RWPE2 (cell line): Measurements from ENCODE around the gene WNK1.

ENCODE experiments used
- ATAC-seq: fragments of 200-7000 bp; cut with Tn5 transposase; 3 replicates; pipeline ENCODE4 v1.9.1; 2021; ENCODE audit warnings: low read depth
- DNase-seq: peaks from one replicate; pipeline ENCODE4 v3.0.0-alpha.2; 2020; ENCODE audit warnings: low spot score
- H3K27ac ChIP-seq: fragments of 450-650 bp; 2 replicates; pipeline ENCODE4 v1.5.1; 2017; ENCODE audit warnings: mild to moderate bottlenecking; ENCODE audit not compliant: poor library complexity, severe bottlenecking
- H3K27me3 ChIP-seq: fragments of 250-450 bp; sonication (Bioruptor Pico); 2 replicates; pipeline ENCODE4 v1.5.1; 2021; ENCODE audit warnings: mild to moderate bottlenecking, moderate library complexity; ENCODE audit not compliant: insufficient read depth, poor library complexity, severe bottlenecking
- H3K36me3 ChIP-seq: fragments of 250-450 bp; sonication (Bioruptor Pico); 2 replicates; pipeline ENCODE4 v1.5.1; 2020; ENCODE audit warnings: low read depth, mild to moderate bottlenecking, moderate library complexity
- H3K4me1 ChIP-seq: fragments of 250-450 bp; sonication (Bioruptor Pico); 2 replicates; pipeline ENCODE4 v1.5.1; 2021; ENCODE audit warnings: mild to moderate bottlenecking, moderate library complexity; ENCODE audit not compliant: insufficient read depth, poor library complexity, severe bottlenecking
- H3K4me3 ChIP-seq: fragments of 250-450 bp; sonication (Bioruptor Pico); 2 replicates; pipeline ENCODE4 v1.5.1; 2021; ENCODE audit warnings: mild to moderate bottlenecking, moderate library complexity; ENCODE audit not compliant: severe bottlenecking
- H3K9me3 ChIP-seq: fragments of 250-450 bp; sonication (Bioruptor Pico); 2 replicates; pipeline ENCODE4 v1.5.1; 2021; ENCODE audit warnings: mild to moderate bottlenecking, moderate library complexity; ENCODE audit not compliant: severe bottlenecking
- TF ChIP-seq, protein P1 (sequence below): fragments of 450-650 bp; IDR thresholded peaks from one replicate; pipeline ENCODE4 v1.5.1; 2017; ENCODE audit warnings: mild to moderate bottlenecking, moderate library complexity; ENCODE audit not compliant: poor library complexity, severe bottlenecking

WNK1 gene

DNA sequence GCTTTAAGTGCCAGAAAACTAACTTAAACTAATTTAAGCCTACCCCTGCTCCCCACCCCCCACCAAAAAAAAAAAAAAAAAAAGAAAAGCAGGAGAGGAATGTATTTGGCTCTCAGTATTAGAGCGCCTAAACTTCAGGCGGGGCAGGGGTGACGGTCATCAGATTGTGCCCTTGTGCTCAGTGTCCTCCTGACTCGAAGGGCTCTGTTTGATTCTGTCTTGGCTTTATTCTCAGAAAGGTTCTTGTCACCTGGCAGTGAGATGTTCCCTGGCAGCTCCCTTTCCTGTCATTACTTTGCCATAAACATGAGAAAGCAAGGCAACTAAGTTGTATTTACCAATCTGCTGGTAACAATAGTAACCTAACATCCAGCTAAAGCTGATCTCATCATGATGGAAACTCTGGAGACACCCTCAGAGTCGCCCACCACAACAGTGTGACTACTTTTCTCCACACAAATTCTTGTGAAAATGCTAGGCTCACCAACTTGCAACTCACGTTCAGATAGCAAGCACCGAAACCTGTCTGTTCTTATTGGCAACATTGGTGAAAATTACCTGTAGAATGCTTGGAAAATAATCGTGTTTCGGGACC, 39.0 kb upstream of the WNK1 start:
- DNase-seq (no peak), ATAC-seq (no peak)
- Histone ChIP-seq H3K4me3 (no peak overlapping the region), H3K9me3 (no peaks in the 10 kb centered on the region), H3K27me3 (no peaks in the 10 kb centered on the region), H3K27ac (no peak overlapping the region), H3K4me1 (peaks cover 8% of the 10 kb centered on the region), H3K36me3 (no peaks in the 10 kb centered on the region)
- TF ChIP-seq, protein P1, sequence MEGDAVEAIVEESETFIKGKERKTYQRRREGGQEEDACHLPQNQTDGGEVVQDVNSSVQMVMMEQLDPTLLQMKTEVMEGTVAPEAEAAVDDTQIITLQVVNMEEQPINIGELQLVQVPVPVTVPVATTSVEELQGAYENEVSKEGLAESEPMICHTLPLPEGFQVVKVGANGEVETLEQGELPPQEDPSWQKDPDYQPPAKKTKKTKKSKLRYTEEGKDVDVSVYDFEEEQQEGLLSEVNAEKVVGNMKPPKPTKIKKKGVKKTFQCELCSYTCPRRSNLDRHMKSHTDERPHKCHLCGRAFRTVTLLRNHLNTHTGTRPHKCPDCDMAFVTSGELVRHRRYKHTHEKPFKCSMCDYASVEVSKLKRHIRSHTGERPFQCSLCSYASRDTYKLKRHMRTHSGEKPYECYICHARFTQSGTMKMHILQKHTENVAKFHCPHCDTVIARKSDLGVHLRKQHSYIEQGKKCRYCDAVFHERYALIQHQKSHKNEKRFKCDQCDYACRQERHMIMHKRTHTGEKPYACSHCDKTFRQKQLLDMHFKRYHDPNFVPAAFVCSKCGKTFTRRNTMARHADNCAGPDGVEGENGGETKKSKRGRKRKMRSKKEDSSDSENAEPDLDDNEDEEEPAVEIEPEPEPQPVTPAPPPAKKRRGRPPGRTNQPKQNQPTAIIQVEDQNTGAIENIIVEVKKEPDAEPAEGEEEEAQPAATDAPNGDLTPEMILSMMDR, result no peak

- no peak overlapping the region for H3K4me3 ChIP-seq
- no peak overlapping the region for H3K27ac ChIP-seq
- H3K9me3 ChIP-seq, result no peaks in the 10 kb centered on the region
- H3K27me3 ChIP-seq, result no peaks in the 10 kb centered on the region
- DNase-seq, result no peak
- TF ChIP-seq, protein P1, result no peak
- ATAC-seq, result no peak
- H3K36me3 ChIP-seq, result no peaks in the 10 kb centered on the region
- H3K4me1 ChIP-seq, result peaks cover 8% of the 10 kb centered on the region
These were observed 35.9 kb upstream of the WNK1 start for GRCh38 chr12:716506-716905.

GRCh38 chr12:718756-719102, 33.6 kb upstream of the WNK1 start:
- no peak for ATAC-seq
- H3K27ac ChIP-seq, result no peak overlapping the region
- no peaks in the 10 kb centered on the region for H3K4me1 ChIP-seq
- H3K9me3 ChIP-seq, result no peaks in the 10 kb centered on the region
- no peak for DNase-seq
- H3K36me3 ChIP-seq, result no peaks in the 10 kb centered on the region
- H3K4me3 ChIP-seq, result no peak overlapping the region
- H3K27me3 ChIP-seq, result no peaks in the 10 kb centered on the region
- TF ChIP-seq, protein P1, result no peak

DNA sequence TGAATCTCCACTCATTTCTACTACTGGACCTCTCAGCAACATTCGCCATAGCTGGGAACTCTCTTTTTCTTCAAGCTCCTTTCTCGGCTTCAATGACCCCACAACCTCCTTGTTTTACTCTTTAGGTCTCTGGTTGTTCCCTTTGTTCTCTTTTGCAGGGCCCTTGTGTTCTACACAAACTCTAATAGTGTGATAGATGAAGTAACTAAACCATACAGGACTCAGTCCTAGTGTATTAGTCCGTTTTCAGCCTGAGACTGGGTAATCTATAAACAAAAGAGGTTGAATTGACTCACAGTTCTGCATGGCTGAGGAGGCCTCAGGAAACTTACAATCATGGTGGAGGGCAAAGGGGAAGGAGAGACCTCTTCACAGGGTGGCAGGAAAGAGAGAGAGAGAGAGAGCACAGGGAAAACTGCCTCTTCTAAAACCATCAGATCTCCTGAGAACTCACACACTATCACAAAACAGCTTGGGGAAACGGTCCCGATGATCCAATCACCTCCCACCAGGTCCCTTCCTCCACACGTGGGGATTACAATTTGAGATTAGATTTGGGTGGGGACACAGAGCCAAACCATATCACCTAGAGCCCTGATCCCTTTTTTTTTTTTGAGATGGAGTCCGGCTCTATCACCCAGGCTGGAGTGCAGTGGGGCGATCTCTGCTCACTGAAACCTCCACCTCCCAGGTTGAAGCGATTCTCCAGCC, 32.0 kb upstream of the WNK1 start:
- H3K27me3 ChIP-seq, result no peaks in the 10 kb centered on the region
- H3K9me3 ChIP-seq, result no peaks in the 10 kb centered on the region
- TF ChIP-seq, protein P1, result no peak
- H3K36me3 ChIP-seq, result no peaks in the 10 kb centered on the region
- H3K4me1 ChIP-seq, result peaks cover 6% of the 10 kb centered on the region
- no peak overlapping the region for H3K4me3 ChIP-seq
- ATAC-seq (no peak), DNase-seq (no peak)
- no peak overlapping the region for H3K27ac ChIP-seq
